Measurements from ENCODE around the gene RAD23A. TPM values are rescaled to one million over a fixed set of nuclear protein-coding genes. Genes with fewer than 3 reads are reported as not detected.
"Not testable (repeated sequence)": the region's sequence is repeated elsewhere in the genome, so short reads cannot be mapped to it uniquely, and the experiment has no call there.

The RAD23A gene
- total and polyA plus RNA-seq, 8 donors, result 65.3 to 118 (median 75.6) TPM

GRCh38 chr19:12955996-12956395 lies 10.3 kb downstream of the RAD23A start:
- TF ChIP-seq CTCF (IDR thresholded peaks at IDR 0.05), result no peak
- ATAC-seq (no peak), DNase-seq (no peak)
- peaks cover 11 to 63% of the 10 kb centered on the region in 2 donors for H3K4me1 ChIP-seq
- H3K4me3 ChIP-seq, result peak overlapping the region; percentile 95
- no peaks in the 10 kb centered on the region for H3K9me3 ChIP-seq
- intact Hi-C loops (cut with DNase I), result no loop called here
- H3K27ac ChIP-seq, result peak overlapping the region in 1 of 2 donors; percentile 91
- H3K27me3 ChIP-seq, result no peaks in the 10 kb centered on the region
- H3K36me3 ChIP-seq, result peaks cover 0 to 37% of the 10 kb centered on the region in 2 donors

- H3K36me3 ChIP-seq, result peaks cover 0 to 30% of the 10 kb centered on the region in 2 donors
- ATAC-seq, result peak; percentile 97
- H3K27ac ChIP-seq, result peak within 1 kb of the TSS; percentile 87 to 91
- DNase-seq, result peak; percentile 64 to 97 (median 80)
- H3K4me1 ChIP-seq, result peaks cover 11 to 56% of the 10 kb centered on the region in 2 donors
- H3K27me3 ChIP-seq, result no peaks in the 10 kb centered on the region
- no peaks in the 10 kb centered on the region for H3K9me3 ChIP-seq
- no peak for TF ChIP-seq CTCF (IDR thresholded peaks at IDR 0.05)
- H3K4me3 ChIP-seq, result peak within 1 kb of the TSS; percentile 95
- intact Hi-C loops (cut with DNase I), result no loop called here
These were observed 11.1 kb downstream of the RAD23A start, which contains the start of gene GADD45GIP1 for GRCh38 chr19:12956446-12957388. Gene GADD45GIP1, minus strand, starts transcription at chr19:12957223. Its CDS starts 11 bp downstream, at chr19:12957212.

GRCh38 chr19:12957389-12957952 lies 11.8 kb downstream of the RAD23A start:
- intact Hi-C loops (cut with DNase I); DNase-seq: not testable (repeated sequence)
- ATAC-seq, result peak; percentile 6

GRCh38 chr19:12959481-12959880 lies 13.8 kb downstream of the RAD23A start:
- no peak overlapping the region for H3K27ac ChIP-seq
- peaks cover 0 to 2% of the 10 kb centered on the region in 2 donors for H3K36me3 ChIP-seq
- H3K9me3 ChIP-seq, result no peaks in the 10 kb centered on the region
- no peak for TF ChIP-seq CTCF (IDR thresholded peaks at IDR 0.05)
- no peaks in the 10 kb centered on the region for H3K27me3 ChIP-seq
- DNase-seq (no peak), ATAC-seq (no peak)
- intact Hi-C loops (cut with DNase I), result no loop called here
- H3K4me3 ChIP-seq, result no peak overlapping the region
- peaks cover 8 to 29% of the 10 kb centered on the region in 2 donors for H3K4me1 ChIP-seq

More at GRCh38 chr19:12957389-12957952, 11.8 kb downstream of the RAD23A start:
- peak overlapping the region; percentile 95 for H3K4me3 ChIP-seq
- H3K4me1 ChIP-seq, result peaks cover 11 to 49% of the 10 kb centered on the region in 2 donors
- peak overlapping the region; percentile 87 to 91 for H3K27ac ChIP-seq
- H3K9me3 ChIP-seq, H3K27me3 ChIP-seq: not testable (repeated sequence)
- peaks cover 0 to 22% of the 10 kb centered on the region in 2 donors for H3K36me3 ChIP-seq

- peak; percentile 68 to 97 (median 78) for DNase-seq
- peak overlapping the region; percentile 26 to 42 for H3K4me3 ChIP-seq
These were observed 19.6 kb downstream of the RAD23A start for GRCh38 chr19:12965017-12965811.

More at GRCh38 chr19:12965017-12965811, 19.6 kb downstream of the RAD23A start:
- no peaks in the 10 kb centered on the region for H3K27me3 ChIP-seq
- intact Hi-C loops (cut with DNase I), result loop anchor here in 1 of 2 donors (10.0 kb wide), 1 partner anchor 80 kb away; the partner anchor contains the start of genes DNASE2 and KLF1
- H3K36me3 ChIP-seq, result no peaks in the 10 kb centered on the region
- H3K9me3 ChIP-seq, result no peaks in the 10 kb centered on the region
- TF ChIP-seq CTCF (IDR thresholded peaks at IDR 0.05), result peak; percentile 94 to 97
- peaks cover 0 to 10% of the 10 kb centered on the region in 2 donors for H3K4me1 ChIP-seq
- peak overlapping the region in 1 of 2 donors; percentile 68 for H3K27ac ChIP-seq
- ATAC-seq, result peak; percentile 99

All from left lung (tissue), 10 donors.